Tibial nerve (tissue), 4 donors: ENCODE results near the gene S100PBP. TPM values are rescaled to one million over a fixed set of nuclear protein-coding genes. Genes with fewer than 3 reads are reported as not detected.
A peak's percentile ranks its signal among the peaks of the same experiment; 100 is the strongest.

Experiments used
- DNase-seq, 2 donors: peaks; one replicate each; pipeline ENCODE4 v3.0.0-alpha.2; 2019; ENCODE audit warnings: low spot score in 2 of 2
- H3K27ac ChIP-seq, 4 donors: fragments of 200-600 bp; sonication (generic) in 3 of 4; one replicate each; pipeline ENCODE4 v1.5.1; 2017 to 2019; ENCODE audit warnings: mild to moderate bottlenecking in 1 of 4
- H3K27me3 ChIP-seq, 2 donors: fragments of 200-600 bp; sonication (generic) in 1 of 2; one replicate each; pipeline versions ENCODE4 v1.5.1 to v1.6.0; 2017 to 2019
- H3K36me3 ChIP-seq, 3 donors: fragments of 200-600 bp; sonication (generic); one replicate each; pipeline ENCODE4 v1.5.1; 2018 to 2019
- H3K4me1 ChIP-seq, 4 donors: fragments of 200-600 bp; sonication (generic) in 3 of 4; one replicate each; pipeline ENCODE4 v1.5.1; 2017 to 2019
- H3K4me3 ChIP-seq, 4 donors: fragments of 200-600 bp; sonication (generic) in 3 of 4; one replicate each; pipeline ENCODE4 v1.5.1; 2017 to 2019; ENCODE audit warnings: mild to moderate bottlenecking in 1 of 4, moderate library complexity in 1 of 4
- H3K9me3 ChIP-seq, 4 donors: fragments of 200-600 bp; sonication (generic) in 3 of 4; one replicate each; pipeline ENCODE4 v1.5.1; 2017 to 2019
- EP300 ChIP-seq, 2 donors: sonication (generic); formaldehyde crosslinking; IDR thresholded peaks; one replicate each; pipeline ENCODE4 v1.6.1; 2017; ENCODE audit warnings: antibody characterized with exemption in 2 of 2, mild to moderate bottlenecking in 1 of 2
- POLR2A ChIP-seq, 2 donors: fragments of 450-650 bp; IDR thresholded peaks; one replicate each; pipeline ENCODE4 v1.6.1; 2017; ENCODE audit warnings: antibody characterized with exemption in 2 of 2, mild to moderate bottlenecking in 2 of 2, moderate library complexity in 2 of 2
- WGBS, 2 donors: methylation state at CpG; one replicate each; pipeline ENCODE4 v1.1.5; 2018; 5-methylcytosine and 5-hydroxymethylcytosine counted together
- total RNA-seq, 4 donors: library from RNA; depleted of rRNA; stranded (reverse); fragments of >200 nt; gene quantifications; one replicate each; pipeline ENCODE4 v1.1.0, GENCODE V29; 2016
- TF ChIP-seq, protein P1 (sequence below), 5 experiments: fragments of 200-600 bp in 3 of 5; fragments of 450-650 bp in 2 of 5; sonication (generic) in 3 of 5; IDR thresholded peaks; one replicate each; pipeline ENCODE4 v1.5.1; 2016 to 2019; ENCODE audit warnings: antibody characterized with exemption in 5 of 5, mild to moderate bottlenecking in 3 of 5, moderate library complexity in 2 of 5

S100PBP gene
- total RNA-seq, 4 donors from 2014 or later = 24.0 to 55.5 (median 33.4) TPM

DNA sequence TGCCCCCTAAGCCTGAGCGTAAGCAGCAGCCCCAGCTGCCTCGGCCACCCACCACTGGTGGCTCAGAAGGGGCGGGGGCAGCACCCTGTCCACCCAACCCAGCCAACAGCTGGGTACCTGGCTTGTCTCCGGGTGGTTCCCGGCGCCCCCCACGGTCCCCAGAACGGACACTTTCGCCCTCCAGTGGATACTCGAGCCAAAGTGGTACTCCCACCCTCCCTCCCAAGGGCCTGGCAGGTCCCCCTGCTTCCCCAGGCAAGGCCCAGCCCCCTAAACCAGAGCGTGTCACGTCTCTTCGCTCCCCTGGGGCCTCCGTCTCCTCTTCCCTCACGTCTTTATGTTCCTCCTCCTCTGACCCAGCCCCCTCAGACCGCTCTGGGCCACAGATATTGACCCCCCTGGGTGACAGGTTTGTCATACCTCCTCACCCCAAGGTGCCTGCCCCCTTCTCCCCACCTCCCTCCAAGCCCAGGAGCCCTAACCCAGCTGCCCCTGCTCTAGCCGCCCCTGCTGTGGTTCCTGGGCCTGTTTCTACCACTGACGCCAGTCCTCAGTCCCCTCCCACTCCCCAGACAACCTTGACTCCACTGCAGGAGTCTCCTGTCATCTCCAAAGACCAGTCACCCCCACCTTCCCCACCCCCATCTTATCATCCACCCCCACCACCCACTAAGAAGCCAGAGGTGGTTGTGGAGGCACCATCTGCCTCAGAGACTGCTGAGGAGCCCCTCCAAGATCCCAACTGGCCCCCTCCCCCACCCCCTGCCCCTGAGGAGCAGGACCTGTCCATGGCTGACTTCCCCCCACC, 46.5 kb upstream of the S100PBP start:
- TF ChIP-seq EP300 (IDR thresholded peaks at IDR 0.05) (no peak), POLR2A (IDR thresholded peaks at IDR 0.05) (no peak)
- TF ChIP-seq, protein P1, sequence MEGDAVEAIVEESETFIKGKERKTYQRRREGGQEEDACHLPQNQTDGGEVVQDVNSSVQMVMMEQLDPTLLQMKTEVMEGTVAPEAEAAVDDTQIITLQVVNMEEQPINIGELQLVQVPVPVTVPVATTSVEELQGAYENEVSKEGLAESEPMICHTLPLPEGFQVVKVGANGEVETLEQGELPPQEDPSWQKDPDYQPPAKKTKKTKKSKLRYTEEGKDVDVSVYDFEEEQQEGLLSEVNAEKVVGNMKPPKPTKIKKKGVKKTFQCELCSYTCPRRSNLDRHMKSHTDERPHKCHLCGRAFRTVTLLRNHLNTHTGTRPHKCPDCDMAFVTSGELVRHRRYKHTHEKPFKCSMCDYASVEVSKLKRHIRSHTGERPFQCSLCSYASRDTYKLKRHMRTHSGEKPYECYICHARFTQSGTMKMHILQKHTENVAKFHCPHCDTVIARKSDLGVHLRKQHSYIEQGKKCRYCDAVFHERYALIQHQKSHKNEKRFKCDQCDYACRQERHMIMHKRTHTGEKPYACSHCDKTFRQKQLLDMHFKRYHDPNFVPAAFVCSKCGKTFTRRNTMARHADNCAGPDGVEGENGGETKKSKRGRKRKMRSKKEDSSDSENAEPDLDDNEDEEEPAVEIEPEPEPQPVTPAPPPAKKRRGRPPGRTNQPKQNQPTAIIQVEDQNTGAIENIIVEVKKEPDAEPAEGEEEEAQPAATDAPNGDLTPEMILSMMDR (IDR thresholded peaks at IDR 0.05) = no peak
- peaks cover 0 to 63% (median 4%) of the 10 kb centered on the region in 4 donors for H3K4me1 ChIP-seq
- 73 to 77% methylated on average over 14 to 15 of the region's 18 CpGs for WGBS, 2 donors
- H3K4me3 ChIP-seq = no peak overlapping the region
- no peaks in the 10 kb centered on the region for H3K27me3 ChIP-seq
- DNase-seq = no peak
- no peaks in the 10 kb centered on the region for H3K9me3 ChIP-seq
- H3K36me3 ChIP-seq = peaks cover 0 to 42% (median 0%) of the 10 kb centered on the region in 3 donors
- no peak overlapping the region for H3K27ac ChIP-seq

DNA sequence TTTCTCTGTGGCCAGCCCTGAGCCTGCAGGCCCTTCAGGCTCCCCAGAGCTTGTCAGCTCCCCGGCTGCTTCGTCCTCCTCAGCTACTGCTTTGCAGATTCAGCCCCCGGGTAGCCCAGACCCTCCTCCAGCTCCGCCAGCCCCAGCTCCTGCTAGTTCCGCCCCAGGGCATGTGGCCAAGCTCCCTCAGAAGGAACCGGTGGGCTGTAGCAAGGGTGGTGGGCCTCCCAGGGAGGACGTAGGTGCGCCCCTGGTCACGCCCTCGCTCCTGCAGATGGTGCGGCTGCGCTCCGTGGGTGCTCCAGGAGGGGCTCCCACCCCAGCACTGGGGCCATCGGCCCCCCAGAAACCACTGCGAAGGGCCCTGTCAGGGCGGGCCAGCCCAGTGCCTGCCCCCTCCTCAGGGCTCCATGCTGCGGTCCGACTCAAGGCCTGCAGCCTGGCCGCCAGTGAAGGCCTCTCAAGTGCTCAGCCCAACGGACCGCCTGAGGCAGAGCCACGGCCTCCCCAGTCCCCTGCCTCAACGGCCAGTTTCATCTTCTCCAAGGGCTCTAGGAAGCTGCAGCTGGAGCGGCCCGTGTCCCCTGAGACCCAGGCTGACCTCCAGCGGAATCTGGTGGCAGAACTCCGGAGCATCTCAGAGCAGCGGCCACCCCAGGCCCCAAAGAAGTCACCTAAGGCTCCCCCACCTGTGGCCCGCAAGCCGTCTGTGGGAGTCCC, 45.7 kb upstream of the S100PBP start:
- no peaks in the 10 kb centered on the region for H3K27me3 ChIP-seq
- H3K4me3 ChIP-seq = no peak overlapping the region
- peaks cover 0 to 49% (median 0%) of the 10 kb centered on the region in 3 donors for H3K36me3 ChIP-seq
- H3K9me3 ChIP-seq = no peaks in the 10 kb centered on the region
- H3K27ac ChIP-seq = no peak overlapping the region
- H3K4me1 ChIP-seq = peaks cover 0 to 58% (median 4%) of the 10 kb centered on the region in 4 donors
- no peak for DNase-seq
- TF ChIP-seq, protein P1 (IDR thresholded peaks at IDR 0.05) = no peak
- TF ChIP-seq POLR2A (IDR thresholded peaks at IDR 0.05) = no peak
- no peak for TF ChIP-seq EP300 (IDR thresholded peaks at IDR 0.05)
- 69 to 85% methylated on average over 25 to 30 of the region's 30 CpGs for WGBS, 2 donors

DNA sequence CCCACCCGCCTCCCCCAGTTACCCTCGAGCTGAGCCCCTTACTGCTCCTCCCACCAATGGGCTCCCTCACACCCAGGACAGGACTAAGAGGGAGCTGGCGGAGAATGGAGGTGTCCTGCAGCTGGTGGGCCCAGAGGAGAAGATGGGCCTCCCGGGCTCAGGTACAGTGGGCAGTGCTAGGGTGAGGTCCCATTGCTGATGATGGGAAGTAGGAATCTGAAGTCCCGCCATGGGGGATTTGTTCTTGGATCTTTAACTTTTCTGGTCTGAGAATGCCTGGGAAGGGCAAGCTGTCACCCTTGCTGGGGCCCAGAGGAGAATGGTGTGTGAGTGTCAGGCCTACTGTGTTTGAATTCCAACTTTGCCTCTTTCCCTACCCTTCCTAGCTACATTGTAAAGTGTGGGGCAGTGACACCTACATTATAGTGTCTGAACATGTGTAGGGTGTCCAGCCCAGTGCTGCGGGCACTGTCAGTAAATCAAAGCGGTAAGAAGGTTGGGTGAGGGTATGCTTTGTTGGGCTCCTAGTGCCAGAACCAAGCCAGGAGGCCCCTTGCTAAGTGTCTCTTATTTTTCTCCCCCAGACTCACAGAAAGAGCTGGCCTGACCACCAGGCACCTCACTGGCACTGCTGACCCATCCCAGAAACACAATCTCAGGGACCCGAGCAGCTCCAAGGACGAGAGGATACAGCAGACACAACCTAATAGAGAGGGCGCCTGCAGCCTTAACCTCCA, 45.0 kb upstream of the S100PBP start:
- TF ChIP-seq EP300 (IDR thresholded peaks at IDR 0.05) (no peak), POLR2A (IDR thresholded peaks at IDR 0.05) (no peak)
- TF ChIP-seq, protein P1 (IDR thresholded peaks at IDR 0.05) = no peak
- no peaks in the 10 kb centered on the region for H3K27me3 ChIP-seq
- H3K4me1 ChIP-seq = peaks cover 0 to 51% (median 4%) of the 10 kb centered on the region in 4 donors
- 81 to 88% methylated on average over 10 of the region's 10 CpGs for WGBS, 2 donors
- H3K36me3 ChIP-seq = peaks cover 0 to 57% (median 0%) of the 10 kb centered on the region in 3 donors
- no peak for DNase-seq
- H3K27ac ChIP-seq = no peak overlapping the region
- no peaks in the 10 kb centered on the region for H3K9me3 ChIP-seq
- H3K4me3 ChIP-seq = no peak overlapping the region

DNA sequence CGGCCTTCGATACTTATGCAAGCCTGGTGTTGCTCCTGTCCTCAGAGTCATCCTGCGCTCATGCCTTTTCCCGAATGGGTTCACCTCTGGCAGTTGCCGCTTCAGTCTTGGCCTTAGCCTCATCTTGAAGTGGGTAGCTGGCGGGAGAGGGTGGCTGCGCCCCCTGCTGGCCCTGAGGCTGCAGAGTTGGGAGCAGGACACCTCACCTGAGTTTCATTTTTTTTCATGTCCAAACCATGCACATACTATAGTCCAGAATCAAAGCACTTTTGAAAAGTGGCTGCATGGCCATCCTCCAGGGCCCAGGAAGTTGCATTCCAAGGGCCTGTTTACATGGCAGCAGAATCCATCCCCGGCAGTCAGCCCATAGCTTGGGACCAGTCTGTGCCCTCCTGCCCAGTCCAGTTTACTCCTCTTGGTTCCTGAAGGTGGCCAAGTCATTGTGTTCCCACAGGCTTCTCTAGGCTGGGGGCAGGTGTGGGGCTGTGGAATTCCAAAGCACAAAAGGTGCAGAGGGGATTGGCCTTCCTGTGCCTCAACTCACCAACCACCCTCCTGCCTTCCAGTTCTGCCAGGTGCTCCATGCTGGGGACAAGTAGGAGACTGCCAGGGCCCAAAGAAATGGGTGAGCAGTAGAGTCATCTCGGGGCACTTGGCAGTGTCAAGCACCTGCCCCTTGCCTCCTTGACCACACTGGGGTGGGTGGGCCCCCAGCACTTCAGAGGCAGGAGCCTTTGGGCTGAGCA, 44.3 kb upstream of the S100PBP start:
- H3K27ac ChIP-seq = no peak overlapping the region
- H3K4me3 ChIP-seq = no peak overlapping the region
- no peaks in the 10 kb centered on the region for H3K27me3 ChIP-seq
- WGBS, 2 donors = 20 to 32% methylated on average over 8 of the region's 9 CpGs
- TF ChIP-seq POLR2A (IDR thresholded peaks at IDR 0.05) = no peak
- TF ChIP-seq, protein P1 (IDR thresholded peaks at IDR 0.05) = peak; percentile 85 to 94 (median 88)
- TF ChIP-seq EP300 (IDR thresholded peaks at IDR 0.05) = peak in 1 of 2 donors; percentile 42
- H3K4me1 ChIP-seq = peaks cover 0 to 43% (median 4%) of the 10 kb centered on the region in 4 donors
- DNase-seq = peak; percentile 80 to 85
- H3K36me3 ChIP-seq = peaks cover 0 to 64% (median 0%) of the 10 kb centered on the region in 3 donors
- H3K9me3 ChIP-seq = no peaks in the 10 kb centered on the region
